ENCODE measurements around the gene CHCHD5.
"Not testable (repeated sequence)": the region's sequence is repeated elsewhere in the genome, so short reads cannot be mapped to it uniquely, and the experiment has no call there.

CHCHD5 gene, protein sequence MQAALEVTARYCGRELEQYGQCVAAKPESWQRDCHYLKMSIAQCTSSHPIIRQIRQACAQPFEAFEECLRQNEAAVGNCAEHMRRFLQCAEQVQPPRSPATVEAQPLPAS

GRCh38 chr2:112584134-112584890 is at the start of gene CHCHD5:
TSS of gene CHCHD5 (plus strand) at chr2:112584609. CDS start at chr2:112584648, 39 bp downstream.
- in situ Hi-C loops (cut with MboI; ENCODE audit: low sequenced_read_pairs, unreplicated experiment): no loop called here
- TF ChIP-seq CTCF (IDR thresholded peaks at IDR 0.05; ENCODE audit: borderline replicate concordance, control extremely low read depth, extremely low read depth, insufficient read depth, missing control alignments): peak; percentile 12
- peak; percentile 92 for DNase-seq (ENCODE audit: low spot score)

DNA sequence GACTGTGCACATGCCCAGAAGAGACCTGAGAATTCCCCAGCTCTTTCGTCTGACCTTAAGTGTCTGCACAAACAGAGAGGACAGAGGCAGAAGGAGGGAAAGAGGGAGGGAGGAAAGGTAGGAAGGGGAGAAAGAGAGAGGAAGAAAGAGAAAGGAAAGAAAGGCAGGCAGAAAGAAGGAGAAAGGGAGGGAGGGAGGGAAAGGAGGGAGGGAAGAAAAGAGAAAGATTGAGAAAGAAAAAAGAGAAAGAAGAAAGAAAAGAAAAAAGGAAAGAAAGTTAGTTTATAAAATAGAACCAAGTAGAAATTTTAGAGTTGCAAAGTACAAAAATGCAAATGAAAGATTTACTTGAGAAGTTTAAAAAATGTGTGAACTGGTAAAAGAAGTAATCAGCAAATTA is 49.6 kb upstream of the CHCHD5 start:
- in situ Hi-C loops (cut with MboI; ENCODE audit: low sequenced_read_pairs, unreplicated experiment): no loop called here
- DNase-seq (ENCODE audit: low spot score): no peak
- no peak for TF ChIP-seq CTCF (IDR thresholded peaks at IDR 0.05; ENCODE audit: borderline replicate concordance, control extremely low read depth, extremely low read depth, insufficient read depth, missing control alignments)

DNA sequence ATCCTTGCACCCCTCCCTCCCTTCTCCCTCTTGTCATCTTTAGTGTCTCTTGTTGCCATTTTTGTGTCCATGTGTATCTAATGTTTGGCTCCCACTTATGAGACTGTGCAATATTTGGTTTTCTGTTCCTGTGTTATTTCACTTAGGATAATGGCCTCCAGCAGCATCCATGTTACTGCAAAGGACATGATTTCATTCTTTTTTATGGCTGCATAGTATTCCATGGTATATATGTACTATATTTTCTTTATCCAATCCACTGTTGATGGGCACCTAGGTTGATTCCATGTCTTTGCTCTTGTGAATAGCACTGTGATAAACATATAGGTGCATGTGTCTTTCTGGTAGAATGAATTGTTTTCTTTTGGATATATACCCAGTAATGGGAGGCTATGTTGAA is 47.7 kb upstream of the CHCHD5 start:
- in situ Hi-C loops (cut with MboI; ENCODE audit: low sequenced_read_pairs, unreplicated experiment); DNase-seq (ENCODE audit: low spot score): not testable (repeated sequence)

DNA sequence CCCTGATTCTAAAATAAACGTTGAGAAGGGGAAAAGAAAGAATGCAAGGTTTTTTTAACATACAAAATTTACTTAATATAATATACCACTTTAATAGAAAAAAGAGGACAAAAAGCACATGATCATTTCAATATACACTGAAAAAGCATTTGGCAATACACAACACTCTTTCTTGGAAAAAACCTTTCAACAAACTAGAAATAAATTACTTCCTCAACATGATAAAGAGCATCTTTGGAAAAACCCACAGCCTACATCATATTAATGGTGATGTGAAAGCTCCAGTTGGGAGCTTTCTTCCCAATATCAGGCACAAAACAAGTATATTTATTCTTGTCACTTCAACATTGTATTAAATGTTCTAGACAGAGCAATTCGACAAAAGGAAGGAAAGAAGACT is 45.1 kb upstream of the CHCHD5 start:
- no peak for DNase-seq (ENCODE audit: low spot score)
- in situ Hi-C loops (cut with MboI; ENCODE audit: low sequenced_read_pairs, unreplicated experiment): no loop called here
- TF ChIP-seq CTCF (IDR thresholded peaks at IDR 0.05; ENCODE audit: borderline replicate concordance, control extremely low read depth, extremely low read depth, insufficient read depth, missing control alignments): no peak

DNA sequence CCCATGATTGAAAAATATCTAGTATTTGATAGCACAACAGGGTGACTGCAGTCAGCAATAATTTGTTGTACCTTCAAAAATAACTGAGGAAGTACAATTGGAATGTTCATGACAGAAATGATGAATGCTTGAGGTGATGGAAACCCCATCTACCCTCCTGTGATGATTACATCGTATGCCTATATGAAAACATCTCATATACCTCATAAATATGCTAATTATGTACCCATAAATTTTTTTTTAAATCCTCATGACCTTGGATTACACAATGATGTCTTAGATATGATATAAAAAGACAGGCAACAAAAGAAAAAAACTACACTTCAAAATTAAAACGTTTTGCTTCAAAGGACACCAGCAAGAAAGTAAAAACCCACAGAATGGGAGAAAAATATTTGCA is 43.5 kb upstream of the CHCHD5 start:
- TF ChIP-seq CTCF (IDR thresholded peaks at IDR 0.05; ENCODE audit: borderline replicate concordance, control extremely low read depth, extremely low read depth, insufficient read depth, missing control alignments): no peak
- in situ Hi-C loops (cut with MboI; ENCODE audit: low sequenced_read_pairs, unreplicated experiment): no loop called here
- no peak for DNase-seq (ENCODE audit: low spot score)

DNA sequence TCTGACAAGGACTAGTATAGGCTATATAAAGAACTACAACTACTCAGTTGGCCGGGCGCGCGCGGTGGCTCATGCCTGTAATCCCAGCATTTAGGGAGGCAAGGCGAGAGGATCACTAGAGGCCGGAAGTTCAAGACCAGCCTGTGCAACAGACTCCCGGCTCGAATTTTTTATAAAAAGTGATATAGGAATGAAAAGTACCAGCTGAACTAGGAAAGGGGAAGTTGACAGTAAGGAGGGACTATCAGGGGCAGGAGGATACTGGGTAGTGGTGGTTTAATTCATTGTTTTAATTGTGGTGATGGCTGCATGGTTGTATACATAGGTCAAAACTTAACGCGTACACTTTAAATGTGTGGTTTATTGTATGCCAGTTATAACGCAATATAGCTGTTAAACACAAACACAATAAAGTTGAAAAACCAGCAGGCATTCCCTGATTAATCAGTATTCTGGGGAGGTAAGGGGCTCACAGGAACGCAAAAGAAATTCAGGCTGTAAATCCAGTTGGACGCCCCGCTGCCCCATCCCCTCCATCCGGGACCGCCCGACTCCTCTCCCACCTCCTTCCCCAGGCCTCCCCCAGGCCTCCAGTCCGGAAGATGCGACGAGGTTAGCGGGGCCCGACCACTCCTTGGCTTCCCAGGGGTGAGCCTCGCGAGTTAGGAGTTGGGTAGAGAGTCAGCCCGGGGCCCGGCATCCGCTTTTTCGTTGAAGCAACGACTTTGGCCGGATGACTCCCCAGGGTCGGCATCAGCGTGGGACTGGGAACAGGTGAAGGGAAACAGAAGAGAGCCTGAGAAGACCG is 42.9 kb upstream of the CHCHD5 start:
- no peak for TF ChIP-seq CTCF (IDR thresholded peaks at IDR 0.05; ENCODE audit: borderline replicate concordance, control extremely low read depth, extremely low read depth, insufficient read depth, missing control alignments)
- DNase-seq (ENCODE audit: low spot score): peak; percentile 31
- in situ Hi-C loops (cut with MboI; ENCODE audit: low sequenced_read_pairs, unreplicated experiment): no loop called here
